ENCODE data around the gene DLG2. TPM values are rescaled to one million over a fixed set of nuclear protein-coding genes. Genes with fewer than 3 reads are reported as not detected.

DLG2 gene
- total and polyA plus RNA-seq, 2 of the 8 experiments (the other 6 are each of a cell fraction or from before 2014, with no cell fraction given) = 1.7 to 14.3 TPM

DNA sequence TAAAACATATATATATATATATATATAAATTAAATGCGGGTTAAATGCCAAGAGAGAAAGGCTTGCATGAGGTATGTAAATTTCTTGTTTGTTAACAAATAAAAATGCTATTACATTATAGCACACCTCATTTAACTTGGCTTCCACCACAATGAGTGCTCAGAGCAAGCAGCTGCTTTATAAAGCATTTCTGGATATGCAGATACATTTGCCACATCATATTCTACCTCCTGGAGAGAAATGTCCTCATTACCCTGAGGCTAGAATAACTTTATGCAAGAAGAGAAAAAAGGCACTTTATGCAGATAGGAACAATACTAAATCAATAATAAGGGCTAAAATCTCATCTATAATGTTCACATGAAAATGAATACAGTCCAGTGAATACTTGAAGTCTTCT is 2159.3 kb downstream of the DLG2 start:
- H3K4me3 ChIP-seq (ENCODE audit: extremely low read depth in 1 of 4, insufficient read depth in 2 of 4, low read depth in 3 of 4, low read length in 4 of 4) = no peak overlapping the region
- CTCF ChIA-PET (ENCODE audit: partially characterized antibody) = no interaction called here
- no peaks in the 10 kb centered on the region for H3K36me3 ChIP-seq (ENCODE audit: control insufficient read depth in 2 of 4, insufficient read depth in 4 of 4, low read length in 3 of 4)
- no peak for TF ChIP-seq TBP (IDR thresholded peaks at IDR 0.05; ENCODE audit: low read depth, low read length)

More for the DNA sequence above, 2159.3 kb downstream of the DLG2 start:
- no peak overlapping the region for H2BK120ac ChIP-seq (replicated peaks; ENCODE audit: low read depth, low read length)
- H3K23ac ChIP-seq (ENCODE audit: insufficient read length) = no peak overlapping the region
- no peak overlapping the region for H3K4me2 ChIP-seq (ENCODE audit: insufficient read depth in 1 of 2, low read depth in 2 of 2, low read length in 2 of 2)
- POLR2A ChIA-PET (ENCODE audit: partially characterized antibody) = no interaction called here
- H2AFZ ChIP-seq (ENCODE audit: low read length) = no peak overlapping the region
- H4K8ac ChIP-seq (ENCODE audit: extremely low read depth, insufficient read depth, low read length) = no peak overlapping the region
- H3K4me1 ChIP-seq (replicated peaks in 1 of 4; ENCODE audit: control insufficient read depth in 3 of 4, insufficient read depth in 4 of 4, low read length in 3 of 4) = no peaks in the 10 kb centered on the region
- H2BK20ac ChIP-seq (ENCODE audit: low read length) = no peak overlapping the region
- H3K27ac ChIP-seq (ENCODE audit: low read depth, low read length) = no peak overlapping the region
- H3K79me2 ChIP-seq (ENCODE audit: control insufficient read depth in 1 of 2, insufficient read depth in 2 of 2, low read length in 2 of 2) = no peaks in the 10 kb centered on the region
- no peaks in the 10 kb centered on the region for H3K79me1 ChIP-seq (ENCODE audit: low read depth, low read length)
- H3K14ac ChIP-seq (ENCODE audit: insufficient read length) = no peak overlapping the region
- no peak overlapping the region for H4K91ac ChIP-seq (replicated peaks; ENCODE audit: insufficient read length, low read length)
- DNase-seq (ENCODE audit: low read depth in 1 of 2, low spot score in 2 of 2) (no peak), FAIRE-seq (no peak)
- H3K9ac ChIP-seq (replicated peaks in 1 of 4; ENCODE audit: extremely low read depth in 1 of 4, low read depth in 3 of 4, low read length in 3 of 4) = no peak overlapping the region
- no peak overlapping the region for H3K4ac ChIP-seq (replicated peaks; ENCODE audit: insufficient read length, low read depth, low read length)
- H3K27me3 ChIP-seq (replicated peaks in 1 of 4; ENCODE audit: control insufficient read depth in 3 of 4, extremely low read depth in 1 of 4, insufficient read depth in 3 of 4, low read length in 3 of 4) = no peaks in the 10 kb centered on the region
- H3K9me3 ChIP-seq (ENCODE audit: insufficient read depth in 2 of 2, low read depth in 1 of 2, low read length in 1 of 2) = no peaks in the 10 kb centered on the region
- 100% methylated on average over 1 of the region's 1 CpG; no CpG with 5 or more reads in 1 of the 2 experiments for WGBS, 2 experiments (ENCODE audit: extremely low coverage in 1 of 2, insufficient coverage in 1 of 2, insufficient read length in 1 of 2, insufficient replicate concordance in 2 of 2, low coverage in 1 of 2, low lambda C conversion rate in 2 of 2, missing lambda C conversion rate in 1 of 2)
- no peak overlapping the region for H3K18ac ChIP-seq (ENCODE audit: extremely low read depth, low read length)
- no peak overlapping the region for H2BK5ac ChIP-seq (ENCODE audit: low read depth, low read length)
- H3K56ac ChIP-seq (replicated peaks; ENCODE audit: insufficient read length, low read depth, low read length) = no peak overlapping the region
- H2BK15ac ChIP-seq (ENCODE audit: low read length) = no peak overlapping the region
- no peak overlapping the region for H2BK12ac ChIP-seq (ENCODE audit: low read depth, low read length)
- H2AK5ac ChIP-seq (ENCODE audit: low read depth, low read length) = no peak overlapping the region
- no peaks in the 10 kb centered on the region for H3K23me2 ChIP-seq (ENCODE audit: low read depth, low read length)
- no peak overlapping the region for H4K5ac ChIP-seq (ENCODE audit: insufficient read length, low read depth, low read length)
- H4K20me1 ChIP-seq (replicated peaks in 1 of 2; ENCODE audit: control insufficient read depth in 1 of 2, insufficient read depth in 2 of 2, low read length in 2 of 2) = no peaks in the 10 kb centered on the region
